ENCODE results near the gene AIF1L.
"Not testable (repeated sequence)": the region's sequence is repeated elsewhere in the genome, so short reads cannot be mapped to it uniquely, and the experiment has no call there.

The AIF1L gene

GRCh38 chr9:131097126-131097947 lies 1.0 kb downstream of the AIF1L start:
- in situ Hi-C loops (cut with HindIII; ENCODE audit: low sequenced_read_pairs) = loop anchor here (10.0 kb wide), 1 partner anchor 63 kb away; no protein-coding TSS in a partner anchor

GRCh38 chr9:131097948-131098278 lies 1.6 kb downstream of the AIF1L start:
- in situ Hi-C loops (cut with HindIII; ENCODE audit: low sequenced_read_pairs) = loop anchor here (10.0 kb wide), 1 partner anchor 63 kb away; no protein-coding TSS in a partner anchor

- in situ Hi-C loops (cut with HindIII; ENCODE audit: low sequenced_read_pairs) = loop anchor here (10.0 kb wide), 1 partner anchor 64 kb away; no protein-coding TSS in a partner anchor
Observed at GRCh38 chr9:131098391-131099101, 2.2 kb downstream of the AIF1L start.

- in situ Hi-C loops (cut with HindIII; ENCODE audit: low sequenced_read_pairs) = loop anchor here (10.0 kb wide), 1 partner anchor 64 kb away; no protein-coding TSS in a partner anchor
Observed at GRCh38 chr9:131099102-131099606, 2.8 kb downstream of the AIF1L start.

GRCh38 chr9:131099845-131100244 lies 3.5 kb downstream of the AIF1L start:
- in situ Hi-C loops (cut with HindIII; ENCODE audit: low sequenced_read_pairs) = loop anchor here (10.0 kb wide), 1 partner anchor 65 kb away; no protein-coding TSS in a partner anchor

- in situ Hi-C loops (cut with HindIII; ENCODE audit: low sequenced_read_pairs) = no loop called here
Observed at GRCh38 chr9:131100445-131100844, 4.1 kb downstream of the AIF1L start.

GRCh38 chr9:131101207-131101964 lies 5.1 kb downstream of the AIF1L start:
- in situ Hi-C loops (cut with HindIII; ENCODE audit: low sequenced_read_pairs) = no loop called here

- in situ Hi-C loops (cut with HindIII; ENCODE audit: low sequenced_read_pairs) = no loop called here
Observed at GRCh38 chr9:131103024-131103423, 6.7 kb downstream of the AIF1L start.

- in situ Hi-C loops (cut with HindIII; ENCODE audit: low sequenced_read_pairs) = no loop called here
Observed at GRCh38 chr9:131103535-131103934, 7.2 kb downstream of the AIF1L start.

- in situ Hi-C loops (cut with HindIII; ENCODE audit: low sequenced_read_pairs) = no loop called here
Observed at GRCh38 chr9:131104016-131104740, 7.8 kb downstream of the AIF1L start.

- in situ Hi-C loops (cut with HindIII; ENCODE audit: low sequenced_read_pairs) = no loop called here
Observed at GRCh38 chr9:131105952-131106351, 9.6 kb downstream of the AIF1L start.

- in situ Hi-C loops (cut with HindIII; ENCODE audit: low sequenced_read_pairs) = no loop called here
Observed at GRCh38 chr9:131107760-131108159, 11.4 kb downstream of the AIF1L start.

- in situ Hi-C loops (cut with HindIII; ENCODE audit: low sequenced_read_pairs) = no loop called here
Observed at GRCh38 chr9:131111186-131111853, 15.0 kb downstream of the AIF1L start.

- in situ Hi-C loops (cut with HindIII; ENCODE audit: low sequenced_read_pairs) = no loop called here
Observed at GRCh38 chr9:131111854-131112311, 15.6 kb downstream of the AIF1L start.

- in situ Hi-C loops (cut with HindIII; ENCODE audit: low sequenced_read_pairs) = no loop called here
Observed at GRCh38 chr9:131112374-131113154, 16.2 kb downstream of the AIF1L start.

GRCh38 chr9:131113655-131114054 lies 17.3 kb downstream of the AIF1L start:
- in situ Hi-C loops (cut with HindIII; ENCODE audit: low sequenced_read_pairs) = no loop called here

- in situ Hi-C loops (cut with HindIII; ENCODE audit: low sequenced_read_pairs) = no loop called here
Observed at GRCh38 chr9:131114084-131114535, 17.8 kb downstream of the AIF1L start.

GRCh38 chr9:131115360-131115742 lies 19.0 kb downstream of the AIF1L start:
- in situ Hi-C loops (cut with HindIII; ENCODE audit: low sequenced_read_pairs) = not testable (repeated sequence)

Measured in endothelial cell of hepatic sinusoid (primary cell).